ENCODE results near the gene UQCRHL.

UQCRHL gene

DNA sequence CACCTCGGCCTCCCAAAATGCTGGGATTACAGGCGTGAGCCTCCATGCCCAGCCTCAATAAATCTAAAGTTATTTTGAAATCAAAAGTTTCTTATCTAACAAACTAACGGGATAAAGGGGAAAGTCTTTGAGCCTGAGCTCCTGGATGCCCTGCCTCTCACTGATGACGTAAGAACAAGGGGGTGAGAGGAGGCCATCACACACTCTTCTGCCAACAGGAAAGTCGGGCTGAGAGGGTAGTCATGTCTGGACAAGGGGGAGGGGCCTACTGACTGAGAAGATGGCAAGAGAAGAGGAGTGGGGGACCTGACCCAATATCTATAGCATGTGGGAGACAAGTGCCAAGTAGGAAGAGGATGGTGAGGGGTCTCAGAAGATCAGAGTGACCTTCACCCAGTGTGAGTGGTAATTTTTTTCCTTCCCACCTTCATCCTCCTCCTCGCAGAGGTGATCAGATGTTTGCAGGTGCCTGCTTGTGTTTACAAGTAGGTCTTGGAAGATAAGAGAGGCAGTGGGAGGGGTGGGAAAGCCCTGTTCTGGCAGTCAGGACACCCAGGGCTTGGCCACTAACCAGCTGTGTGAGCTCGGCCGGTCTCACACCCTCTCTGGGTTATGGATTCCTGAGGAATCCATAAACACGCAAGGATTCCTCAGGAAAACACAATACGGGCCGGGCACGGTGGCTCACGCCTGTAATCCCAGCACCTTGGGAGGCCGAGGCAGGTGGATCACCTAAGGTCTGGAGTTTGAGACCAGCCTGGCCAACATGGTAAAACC lies 9.6 kb downstream of the UQCRHL start:
- no peak for DNase-seq (ENCODE audit: low spot score)

DNA sequence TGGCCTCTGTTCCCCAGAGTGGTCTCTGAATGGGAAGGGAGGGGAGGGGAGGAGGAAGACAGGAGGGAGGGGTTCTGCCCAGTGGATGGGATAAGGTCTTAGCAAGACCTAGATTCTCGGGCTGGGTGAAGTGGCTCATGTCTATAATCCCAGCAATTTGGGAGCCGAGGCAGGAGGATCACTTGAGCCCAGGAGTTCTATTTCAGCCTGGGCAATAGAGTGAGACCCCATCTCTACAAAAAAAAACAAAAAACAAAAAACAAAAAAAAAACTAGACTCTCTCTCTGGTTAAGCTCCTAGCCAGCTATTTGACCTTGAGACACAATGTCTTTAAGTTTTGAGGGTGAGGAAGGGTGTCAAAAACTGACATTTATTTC lies 11.4 kb downstream of the UQCRHL start:
- no peak for DNase-seq (ENCODE audit: low spot score)

GRCh38 chr1:15788624-15789301 lies 18.7 kb downstream of the UQCRHL start:
- DNase-seq (ENCODE audit: low spot score): no peak

GRCh38 chr1:15786581-15786980 lies 20.9 kb downstream of the UQCRHL start:
- DNase-seq (ENCODE audit: low spot score): no peak

- DNase-seq (ENCODE audit: low spot score): no peak
Observed at GRCh38 chr1:15785683-15786082, 21.8 kb downstream of the UQCRHL start.

- no peak for DNase-seq (ENCODE audit: low spot score)
Observed at GRCh38 chr1:15777909-15778707, 29.3 kb downstream of the UQCRHL start.

DNA sequence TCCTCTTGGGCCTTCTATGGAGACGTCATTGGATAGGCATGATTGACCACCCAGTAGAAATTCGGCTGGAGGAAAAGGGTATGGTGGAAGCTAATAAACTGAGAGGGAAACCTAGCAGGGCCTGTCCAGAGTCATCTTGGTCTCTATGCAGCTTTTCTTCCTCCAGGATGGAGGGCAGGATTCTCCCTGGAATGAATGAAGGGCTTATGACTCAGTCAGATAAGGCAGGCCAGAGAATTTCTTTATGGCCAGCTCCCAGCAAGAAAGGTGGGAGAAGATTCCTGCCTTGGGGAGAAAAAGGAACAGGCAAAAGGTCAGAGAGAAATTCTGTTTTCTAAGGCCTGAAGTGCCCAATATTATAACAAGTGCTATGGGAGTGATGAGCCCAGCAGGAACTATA lies 31.7 kb downstream of the UQCRHL start:
- no peak for DNase-seq (ENCODE audit: low spot score)

DNA sequence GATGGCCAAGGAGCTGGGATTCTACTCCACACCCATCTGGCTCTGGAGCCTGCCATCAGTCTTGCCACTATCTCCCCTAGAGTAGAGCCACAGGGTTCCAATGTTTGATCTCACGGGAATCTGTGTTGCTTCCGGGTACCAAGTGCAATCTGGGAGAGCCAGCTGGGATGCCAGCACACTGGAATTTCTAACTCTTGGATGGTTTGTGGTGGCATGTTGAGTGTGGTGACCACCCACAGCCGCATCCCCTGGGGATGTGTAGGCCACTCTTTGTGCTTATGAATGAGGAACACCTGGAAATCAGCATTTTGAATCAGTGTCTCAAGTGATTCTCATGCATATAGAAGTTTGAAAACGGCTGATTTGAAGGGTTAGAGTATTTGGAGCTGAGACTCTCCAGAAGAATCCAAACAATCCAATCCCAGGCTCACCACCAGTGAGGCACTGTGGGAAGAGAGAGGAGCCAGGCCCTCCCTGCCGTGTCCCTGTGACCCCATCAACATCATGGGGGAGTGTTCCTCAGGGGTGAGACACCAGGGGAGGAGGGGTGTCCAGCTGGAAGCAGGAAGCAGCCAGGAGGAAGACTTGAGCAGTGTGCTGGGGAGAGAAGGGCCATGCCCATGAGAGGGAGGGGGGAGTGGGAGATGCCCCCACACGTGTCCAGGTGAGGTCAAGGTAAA lies 35.5 kb downstream of the UQCRHL start:
- no peak for DNase-seq (ENCODE audit: low spot score)

- no peak for DNase-seq (ENCODE audit: low spot score)
Observed at GRCh38 chr1:15770313-15770962, 37.0 kb downstream of the UQCRHL start.

DNA sequence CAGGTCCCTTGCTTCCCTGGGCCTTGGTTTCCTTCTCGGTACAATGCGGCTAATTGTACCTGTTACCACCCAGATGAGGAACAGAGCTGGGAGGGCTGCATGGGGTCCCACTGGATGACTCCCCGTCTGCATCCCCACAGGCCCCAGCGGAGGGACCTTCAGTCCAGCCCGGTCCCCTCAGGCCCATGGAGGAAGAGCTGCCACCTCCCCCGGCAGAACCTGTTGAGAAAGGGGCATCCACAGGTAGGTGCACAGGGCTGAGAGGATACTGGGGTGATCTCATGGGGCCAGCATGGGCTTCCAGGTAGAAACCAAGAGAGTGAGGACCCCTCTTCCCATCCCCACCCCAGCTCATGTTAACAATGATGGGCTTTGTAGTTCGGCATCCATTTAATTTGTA lies 39.1 kb downstream of the UQCRHL start:
- DNase-seq (ENCODE audit: low spot score): no peak

GRCh38 chr1:15767941-15768340 lies 39.5 kb downstream of the UQCRHL start:
- no peak for DNase-seq (ENCODE audit: low spot score)

- DNase-seq (ENCODE audit: low spot score): no peak
Observed at GRCh38 chr1:15765495-15766194, 41.8 kb downstream of the UQCRHL start.

- DNase-seq (ENCODE audit: low spot score): no peak
Observed at GRCh38 chr1:15764890-15765289, 42.6 kb downstream of the UQCRHL start.

GRCh38 chr1:15764269-15764764 lies 43.1 kb downstream of the UQCRHL start:
- DNase-seq (ENCODE audit: low spot score): peak; percentile 32

- DNase-seq (ENCODE audit: low spot score): no peak
Observed at GRCh38 chr1:15762546-15762945, 44.9 kb downstream of the UQCRHL start.

DNA sequence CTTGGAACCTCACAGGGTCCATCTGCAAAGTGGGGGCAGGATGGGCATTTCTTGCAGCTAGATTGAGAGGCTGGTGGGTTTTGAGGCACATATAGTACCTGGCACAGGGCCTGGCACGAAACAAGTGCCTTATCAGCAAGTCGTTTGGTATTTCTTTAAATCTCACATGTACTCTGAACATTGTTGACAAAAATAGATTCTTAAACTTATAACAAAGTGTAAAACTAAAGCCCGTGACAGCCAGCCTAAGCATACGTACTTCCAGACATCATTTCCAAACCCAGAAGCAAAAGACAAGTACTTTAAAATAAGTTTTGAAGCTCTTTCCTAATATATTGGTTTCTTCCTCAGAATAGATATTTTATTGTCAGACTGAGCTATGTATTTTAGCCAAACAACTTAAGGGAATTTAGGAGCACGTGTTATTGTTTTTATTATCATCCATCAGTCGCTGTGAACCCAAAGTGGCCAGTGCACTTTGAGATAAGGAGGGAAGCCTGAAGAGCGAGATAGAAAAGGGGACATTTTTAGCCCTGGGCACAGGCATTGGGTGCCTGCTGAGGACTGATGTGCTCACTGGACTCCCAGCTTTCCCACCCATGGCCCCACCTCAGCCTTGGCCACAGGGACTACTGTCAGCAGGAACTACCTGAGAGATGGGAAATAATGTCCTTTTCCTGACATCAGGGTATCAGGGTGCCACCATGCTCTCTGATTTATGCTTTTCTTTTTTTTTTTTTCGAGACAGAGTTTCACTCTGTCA lies 45.9 kb downstream of the UQCRHL start:
- no peak for DNase-seq (ENCODE audit: low spot score)

DNA sequence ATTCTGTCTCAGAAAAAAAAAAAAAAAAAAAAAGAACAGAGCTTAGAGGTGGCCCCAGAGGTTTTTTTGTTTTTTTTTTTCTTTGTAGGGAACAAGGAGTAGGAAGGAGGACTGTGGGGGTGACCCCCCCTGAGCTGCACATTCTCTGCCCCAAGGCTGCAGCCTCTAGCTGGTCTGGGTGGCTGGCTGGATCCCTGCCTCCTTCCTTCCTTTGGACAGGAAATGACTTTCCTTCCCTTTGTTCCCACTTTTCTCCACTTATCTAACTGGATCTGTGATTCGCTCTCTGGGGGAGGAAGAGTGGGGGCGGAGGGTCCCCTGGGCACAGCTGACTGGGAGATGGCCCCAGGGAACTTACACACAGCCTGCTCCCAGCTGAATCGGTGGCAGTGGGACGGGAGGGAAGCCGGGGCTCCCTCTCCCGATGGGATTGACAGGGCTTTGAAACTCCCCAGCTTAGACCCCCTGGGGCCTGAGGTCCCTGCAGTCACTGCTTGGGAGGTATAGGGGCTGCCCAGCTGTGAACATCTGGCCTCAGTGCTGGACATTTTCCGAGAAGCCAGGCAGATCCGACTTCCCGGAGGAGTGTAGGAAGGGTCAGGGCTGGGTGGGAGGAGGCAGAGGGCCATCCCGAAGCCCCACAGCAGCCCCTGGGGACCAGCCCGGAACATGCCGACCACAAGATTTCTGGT lies 46.8 kb downstream of the UQCRHL start:
- DNase-seq (ENCODE audit: low spot score): no peak

DNA sequence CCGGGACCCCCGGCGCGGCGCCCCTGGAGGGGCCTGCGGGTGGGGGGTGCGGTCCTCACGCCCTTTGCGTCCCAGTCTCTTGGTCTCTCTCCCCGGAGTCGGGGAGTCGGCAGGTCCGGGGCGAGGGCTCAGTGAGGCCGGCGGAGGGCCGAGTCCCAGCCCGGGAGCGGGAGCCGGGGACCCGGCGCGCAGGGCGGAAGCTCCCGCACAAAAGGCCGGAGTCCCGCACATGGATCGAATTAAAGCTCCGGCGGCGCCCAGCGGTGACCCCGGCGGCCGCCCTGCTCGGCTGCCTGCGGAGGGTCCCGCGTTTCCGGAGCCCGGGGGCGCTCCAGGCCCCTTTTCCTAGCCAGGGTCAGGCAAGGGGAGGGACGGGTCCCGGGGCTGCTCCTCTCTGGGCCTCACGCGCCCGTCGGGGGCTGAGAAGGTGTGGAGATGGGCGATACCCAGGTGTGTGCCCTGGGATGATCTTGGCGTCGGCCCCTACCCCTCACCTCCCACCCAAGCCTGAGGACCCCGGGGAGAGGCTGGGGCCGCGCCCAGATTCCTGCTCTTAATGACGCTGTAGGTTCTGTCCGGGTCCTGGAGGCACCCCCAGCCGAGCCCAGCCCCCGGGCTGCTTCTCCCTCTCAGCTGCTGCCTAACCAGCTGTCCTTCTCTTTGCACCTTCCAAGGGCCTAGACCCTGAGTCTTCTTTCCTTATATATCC lies 48.3 kb downstream of the UQCRHL start:
- no peak for DNase-seq (ENCODE audit: low spot score)

GRCh38 chr1:15758343-15758931 lies 49.0 kb downstream of the UQCRHL start, which contains the start of gene FBLIM1:
Gene FBLIM1, plus strand, starts transcription at chr1:15758795. Its CDS starts 6,189 bp downstream, at chr1:15764984.
- DNase-seq (ENCODE audit: low spot score): no peak

All from HuH-7 (cell line).